IPS DF 6.9 (cell line): Measurements from ENCODE around the gene CHAF1B.
"Not testable (repeated sequence)": the region's sequence is repeated elsewhere in the genome, so short reads cannot be mapped to it uniquely, and the experiment has no call there.

ENCODE experiments used
- DNase-seq: peaks from one replicate; pipeline ENCODE4 v3.0.0-alpha.2; 2013; ENCODE audit warnings: low read depth, low spot score
- H3K27ac ChIP-seq: one replicate; pipeline ENCODE4 v1.5.1; 2013; ENCODE audit warnings: low read length, control low read depth
- H3K27me3 ChIP-seq: 2 replicates; pipeline ENCODE4 v1.6.1; 2013; ENCODE audit warnings: mild to moderate bottlenecking, low read length; ENCODE audit not compliant: control insufficient read depth, insufficient read depth
- H3K36me3 ChIP-seq: 2 replicates; pipeline ENCODE4 v1.6.1; 2013; ENCODE audit warnings: low read length; ENCODE audit not compliant: control insufficient read depth, insufficient read depth
- H3K4me1 ChIP-seq: 2 replicates; pipeline ENCODE4 v1.6.1; 2013; ENCODE audit warnings: low read length; ENCODE audit not compliant: control insufficient read depth, insufficient read depth
- H3K4me3 ChIP-seq: 2 replicates; pipeline ENCODE4 v1.5.1; 2013; ENCODE audit warnings: mild to moderate bottlenecking, low read length
- H3K9me3 ChIP-seq: 2 replicates; pipeline ENCODE4 v1.6.1; 2013; ENCODE audit warnings: low read length, inconsistent platforms; ENCODE audit not compliant: control insufficient read depth, insufficient read depth
- WGBS: extraction: QIAGEN DNeasy Blood & Tissue Kit; methylation state at CpG from one replicate; pipeline ENCODE4 v1.1.7; 2013; ENCODE audit warnings: mixed read lengths, missing lambda C conversion rate; ENCODE audit not compliant: insufficient read length, insufficient coverage; 5-methylcytosine and 5-hydroxymethylcytosine counted together

The CHAF1B gene

GRCh38 chr21:36355868-36356267, 29.3 kb upstream of the CHAF1B start:
- DNase-seq: no peak
- Histone ChIP-seq H3K4me1 (no peaks in the 10 kb centered on the region), H3K36me3 (peaks cover 8% of the 10 kb centered on the region; the same call in 1 of the 2 replicates), H3K27ac (no peak overlapping the region), H3K27me3 (no peaks in the 10 kb centered on the region), H3K9me3 (no peaks in the 10 kb centered on the region), H3K4me3 (no peak overlapping the region)
- WGBS: no CpG with 5 or more reads among the region's 2 CpGs

DNA sequence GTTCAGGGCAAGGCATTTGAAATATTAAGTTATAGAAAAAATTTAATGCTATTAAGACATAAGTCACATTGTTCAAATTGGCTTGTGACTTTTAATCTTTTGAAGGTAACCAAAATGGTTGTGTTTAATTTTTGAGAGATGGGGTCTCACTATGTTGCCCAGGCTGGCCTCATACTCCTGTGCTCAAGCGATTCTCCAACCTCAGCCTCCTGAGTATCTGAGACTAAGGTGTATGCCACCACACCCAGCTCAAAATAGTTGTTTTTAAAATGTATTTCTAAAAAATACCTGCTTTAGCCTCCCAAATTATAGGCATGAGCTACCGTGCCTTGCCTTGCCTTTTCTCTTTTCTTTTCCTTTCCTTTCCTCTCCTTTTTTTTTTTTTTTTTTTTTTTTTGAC, 26.0 kb upstream of the CHAF1B start:
- Histone ChIP-seq H3K9me3 (no peaks in the 10 kb centered on the region), H3K27me3 (no peaks in the 10 kb centered on the region), H3K36me3 (peaks cover 8% of the 10 kb centered on the region; the same call in 1 of the 2 replicates), H3K4me1 (no peaks in the 10 kb centered on the region), H3K27ac (no peak overlapping the region), H3K4me3 (no peak overlapping the region)
- WGBS: no CpG with 5 or more reads among the region's 2 CpGs
- DNase-seq: no peak

GRCh38 chr21:36369064-36369685, 16.0 kb upstream of the CHAF1B start:
- no peak overlapping the region for H3K4me3 ChIP-seq
- no peaks in the 10 kb centered on the region for H3K4me1 ChIP-seq
- H3K27me3 ChIP-seq: no peaks in the 10 kb centered on the region
- no peak overlapping the region for H3K27ac ChIP-seq
- WGBS: no CpG with 5 or more reads among the region's 7 CpGs
- no peak for DNase-seq
- H3K36me3 ChIP-seq: peaks cover 10% of the 10 kb centered on the region; the same call in 1 of the 2 replicates
- H3K9me3 ChIP-seq: no peaks in the 10 kb centered on the region

DNA sequence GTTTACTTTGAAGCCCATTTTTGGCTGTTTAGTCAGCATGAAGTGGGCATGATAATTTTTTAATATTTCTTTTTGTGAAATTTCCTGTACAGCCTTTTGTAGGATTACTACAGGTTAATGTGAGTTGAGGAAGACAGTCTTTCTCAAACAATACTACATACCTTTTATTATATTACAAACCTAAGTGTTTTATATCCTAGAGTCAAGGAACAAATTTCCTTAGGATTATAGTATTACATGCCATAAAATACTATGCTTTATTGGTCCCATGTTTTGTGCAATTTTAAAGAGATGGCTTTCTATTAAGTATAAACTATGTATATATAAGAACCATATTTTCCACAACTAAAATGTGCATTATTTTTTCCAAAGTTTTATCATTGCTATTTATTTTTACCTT, 9.2 kb upstream of the CHAF1B start:
- no peaks in the 10 kb centered on the region for H3K4me1 ChIP-seq
- H3K27ac ChIP-seq: no peak overlapping the region
- H3K27me3 ChIP-seq: no peaks in the 10 kb centered on the region
- H3K4me3 ChIP-seq: no peak overlapping the region
- no peaks in the 10 kb centered on the region for H3K9me3 ChIP-seq
- no peak for DNase-seq
- peaks cover 9% of the 10 kb centered on the region; the same call in 1 of the 2 replicates for H3K36me3 ChIP-seq

DNA sequence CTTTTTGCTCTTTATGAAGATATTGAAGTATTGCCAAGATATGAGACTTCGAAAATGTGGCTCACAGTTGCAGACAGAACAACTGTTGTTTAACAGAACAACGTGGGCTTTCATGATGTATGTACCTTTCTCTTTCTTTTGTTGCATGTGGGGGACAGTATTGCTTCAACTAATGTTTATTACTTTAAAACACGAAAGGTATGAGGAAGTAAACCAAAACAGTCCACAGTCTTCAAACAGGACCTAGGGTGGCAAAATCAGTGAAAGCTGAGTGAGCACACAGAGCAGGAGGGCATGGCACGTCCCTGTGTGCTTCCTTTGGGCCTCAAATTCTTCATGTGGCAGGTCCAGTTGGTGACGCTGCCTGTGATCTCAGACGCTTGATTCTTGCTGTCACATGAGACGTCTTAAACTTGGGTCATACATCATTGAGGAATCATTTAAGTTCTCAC, 7.8 kb upstream of the CHAF1B start:
- Histone ChIP-seq H3K4me1 (no peaks in the 10 kb centered on the region), H3K36me3 (peaks cover 6% of the 10 kb centered on the region; the same call in 1 of the 2 replicates)
- no peak for DNase-seq

DNA sequence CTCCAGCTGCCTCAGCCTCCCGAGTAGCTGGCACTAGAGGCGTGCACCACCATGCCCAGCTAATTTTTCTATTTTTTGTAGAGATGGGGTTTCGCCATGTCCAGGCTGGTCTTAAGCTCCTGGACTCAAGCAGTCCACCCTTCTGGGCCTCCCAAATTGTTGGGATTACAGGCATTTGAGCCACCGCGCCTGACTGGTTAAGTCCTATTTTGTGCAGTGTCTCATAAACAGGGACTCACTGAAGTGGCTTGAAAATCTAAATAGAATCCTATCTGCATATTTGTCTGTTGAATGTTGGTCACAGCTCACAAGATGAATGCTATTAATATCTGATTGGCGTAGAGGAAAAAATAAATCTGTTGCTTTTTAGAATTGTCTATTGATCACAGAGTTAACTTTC, 5.9 kb upstream of the CHAF1B start:
- Histone ChIP-seq H3K9me3 (no peaks in the 10 kb centered on the region), H3K4me1 (no peaks in the 10 kb centered on the region), H3K4me3 (no peak overlapping the region), H3K27me3 (no peaks in the 10 kb centered on the region), H3K27ac (no peak overlapping the region), H3K36me3 (peaks cover 3% of the 10 kb centered on the region; the same call in 1 of the 2 replicates)
- no peak for DNase-seq
- no CpG with 5 or more reads among the region's 6 CpGs for WGBS

More for the DNA sequence above, 7.8 kb upstream of the CHAF1B start:
- Histone ChIP-seq H3K9me3 (no peaks in the 10 kb centered on the region), H3K27me3 (no peaks in the 10 kb centered on the region), H3K27ac (no peak overlapping the region), H3K4me3 (no peak overlapping the region)
- no CpG with 5 or more reads among the region's 7 CpGs for WGBS

- Histone ChIP-seq H3K36me3 (peaks cover 5% of the 10 kb centered on the region), H3K9me3 (no peaks in the 10 kb centered on the region), H3K27ac (no peak overlapping the region), H3K4me3 (no peak overlapping the region), H3K4me1 (0 out of 2 replicates have a peak, but pooled peaks cover 3% of the 10 kb centered on the region), H3K27me3 (no peaks in the 10 kb centered on the region)
- no peak for DNase-seq
- WGBS: no CpG with 5 or more reads among the region's 9 CpGs
Observed at GRCh38 chr21:36381841-36382589, 3.2 kb upstream of the CHAF1B start.

GRCh38 chr21:36382722-36383121, 2.5 kb upstream of the CHAF1B start:
- H3K9me3 ChIP-seq, H3K27ac ChIP-seq, H3K4me1 ChIP-seq, H3K36me3 ChIP-seq, DNase-seq, H3K27me3 ChIP-seq, H3K4me3 ChIP-seq: not testable (repeated sequence)
- no CpG with 5 or more reads among the region's 10 CpGs for WGBS

- Histone ChIP-seq H3K9me3 (no peaks in the 10 kb centered on the region), H3K4me3 (no peak overlapping the region; the same call in 1 of the 2 replicates), H3K27me3 (no peaks in the 10 kb centered on the region), H3K27ac (no peak overlapping the region), H3K4me1 (0 out of 2 replicates have a peak, but pooled peaks cover 3% of the 10 kb centered on the region), H3K36me3 (peaks cover 2% of the 10 kb centered on the region; the same call in 1 of the 2 replicates)
- WGBS: no CpG with 5 or more reads among the region's 8 CpGs
- DNase-seq: no peak
Observed at GRCh38 chr21:36384885-36385232, 333 bp upstream of the CHAF1B start.

DNA sequence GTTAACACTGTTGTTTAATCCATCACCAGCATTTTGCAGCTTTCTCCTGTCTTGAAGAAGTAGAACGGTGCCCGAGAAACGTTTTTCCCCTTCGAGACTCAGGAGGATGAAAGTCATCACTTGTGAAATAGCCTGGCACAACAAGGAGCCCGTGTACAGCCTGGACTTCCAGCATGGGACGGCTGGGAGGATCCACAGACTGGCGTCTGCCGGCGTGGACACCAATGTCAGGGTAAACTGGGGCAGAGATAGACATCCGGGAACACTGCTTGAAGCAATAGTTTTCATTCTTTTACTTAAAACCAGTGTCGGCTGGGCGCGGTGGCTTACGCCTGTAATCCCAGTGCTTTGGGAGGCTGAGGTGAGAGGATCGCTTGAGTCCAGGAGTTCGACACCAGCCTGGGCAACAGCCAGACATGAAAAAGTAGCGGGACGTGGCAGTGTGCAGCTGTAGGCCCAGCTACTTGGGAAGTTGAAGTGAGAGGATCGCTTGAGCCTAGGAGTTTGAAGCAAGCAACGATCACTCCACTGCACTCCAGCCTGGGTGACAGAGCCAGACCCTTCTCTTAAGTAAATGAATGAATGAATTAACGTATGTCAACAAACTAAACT, 945 bp downstream of the CHAF1B start:
- Histone ChIP-seq H3K27ac (no peak overlapping the region), H3K27me3 (no peaks in the 10 kb centered on the region), H3K36me3 (peaks cover 2% of the 10 kb centered on the region; the same call in 1 of the 2 replicates), H3K4me1 (0 out of 2 replicates have a peak, but pooled peaks cover 3% of the 10 kb centered on the region), H3K4me3 (peak overlapping the region; percentile 79; the same call in 1 of the 2 replicates), H3K9me3 (no peaks in the 10 kb centered on the region)
- WGBS: no CpG with 5 or more reads among the region's 21 CpGs
- no peak for DNase-seq
